GM10266 (cell line): Measurements from ENCODE around the gene NUCKS1.
A peak's percentile ranks its signal among the peaks of the same experiment; 100 is the strongest.

Experiments
- DNase-seq: peaks from one replicate; pipeline ENCODE4 v3.0.0; 2012; ENCODE audit errors: extremely low spot score
- TF ChIP-seq, protein P1 (sequence below): IDR thresholded peaks from 2 replicates; pipeline ENCODE4 v1.5.1; 2012; ENCODE audit warnings: mild to moderate bottlenecking, low read depth; ENCODE audit not compliant: control insufficient read depth, insufficient read depth; ENCODE audit errors: missing control alignments

NUCKS1 gene

DNA sequence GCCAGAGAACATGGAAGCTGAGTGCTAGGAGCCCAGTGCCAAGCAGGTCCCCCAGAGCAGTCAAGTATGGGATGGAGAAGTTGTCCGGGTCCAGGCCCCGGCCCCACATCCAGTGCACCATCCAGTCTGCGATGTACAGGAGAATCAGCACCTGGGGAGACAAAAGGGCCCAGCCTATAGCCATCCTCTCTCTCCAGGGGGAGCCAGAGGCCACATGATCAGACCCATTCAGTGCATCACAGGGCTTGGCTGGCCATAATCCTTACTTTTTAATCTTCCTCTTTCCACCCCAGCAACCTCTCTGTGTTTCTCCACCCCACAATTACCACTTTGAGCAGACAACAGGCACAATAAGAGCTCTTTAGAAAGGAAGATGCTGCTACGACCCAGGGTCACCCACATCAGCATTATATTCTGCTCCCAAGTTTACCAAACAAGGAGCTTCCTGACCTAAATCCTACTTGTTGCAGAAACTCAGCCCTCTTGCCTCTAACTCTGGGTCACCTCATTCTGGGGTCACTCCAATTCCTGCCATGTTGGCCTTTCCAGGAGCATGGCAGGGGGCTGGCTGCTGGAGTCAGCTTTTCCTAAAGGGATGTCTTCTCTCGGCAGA is 41.7 kb upstream of the NUCKS1 start:
- TF ChIP-seq, protein P1, sequence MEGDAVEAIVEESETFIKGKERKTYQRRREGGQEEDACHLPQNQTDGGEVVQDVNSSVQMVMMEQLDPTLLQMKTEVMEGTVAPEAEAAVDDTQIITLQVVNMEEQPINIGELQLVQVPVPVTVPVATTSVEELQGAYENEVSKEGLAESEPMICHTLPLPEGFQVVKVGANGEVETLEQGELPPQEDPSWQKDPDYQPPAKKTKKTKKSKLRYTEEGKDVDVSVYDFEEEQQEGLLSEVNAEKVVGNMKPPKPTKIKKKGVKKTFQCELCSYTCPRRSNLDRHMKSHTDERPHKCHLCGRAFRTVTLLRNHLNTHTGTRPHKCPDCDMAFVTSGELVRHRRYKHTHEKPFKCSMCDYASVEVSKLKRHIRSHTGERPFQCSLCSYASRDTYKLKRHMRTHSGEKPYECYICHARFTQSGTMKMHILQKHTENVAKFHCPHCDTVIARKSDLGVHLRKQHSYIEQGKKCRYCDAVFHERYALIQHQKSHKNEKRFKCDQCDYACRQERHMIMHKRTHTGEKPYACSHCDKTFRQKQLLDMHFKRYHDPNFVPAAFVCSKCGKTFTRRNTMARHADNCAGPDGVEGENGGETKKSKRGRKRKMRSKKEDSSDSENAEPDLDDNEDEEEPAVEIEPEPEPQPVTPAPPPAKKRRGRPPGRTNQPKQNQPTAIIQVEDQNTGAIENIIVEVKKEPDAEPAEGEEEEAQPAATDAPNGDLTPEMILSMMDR = peak; percentile 92
- peak; percentile 74 for DNase-seq

DNA sequence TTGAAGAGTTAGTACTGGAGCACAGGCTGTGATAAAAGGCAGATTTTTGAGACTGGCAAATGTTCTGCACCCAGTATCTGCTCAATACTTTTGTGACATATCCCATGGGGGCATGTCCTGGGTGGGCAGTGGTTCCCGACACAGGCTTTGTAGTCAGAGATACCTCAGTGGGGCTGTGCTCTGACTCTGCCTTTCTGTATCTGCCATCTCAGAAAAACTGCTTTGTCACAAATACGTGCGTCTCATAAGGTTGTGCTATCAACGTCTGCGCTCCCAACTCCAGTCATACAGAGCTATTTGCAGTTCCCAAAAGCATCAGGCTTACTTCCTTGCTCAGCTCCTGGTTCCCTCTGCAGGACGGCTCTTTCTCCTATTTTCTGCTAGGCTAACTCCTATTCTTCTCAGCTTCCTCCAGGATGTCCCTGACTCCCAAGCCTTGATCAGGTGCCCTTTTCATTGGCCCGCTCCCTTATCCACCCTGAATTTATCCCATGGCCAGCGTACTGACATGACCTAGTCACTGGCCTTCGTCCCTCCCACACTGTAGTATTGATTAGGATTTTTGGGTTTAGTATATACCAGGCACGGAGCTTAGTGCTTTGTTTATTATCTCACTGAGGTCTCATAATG is 37.4 kb upstream of the NUCKS1 start:
- TF ChIP-seq, protein P1 = no peak
- DNase-seq = no peak

DNA sequence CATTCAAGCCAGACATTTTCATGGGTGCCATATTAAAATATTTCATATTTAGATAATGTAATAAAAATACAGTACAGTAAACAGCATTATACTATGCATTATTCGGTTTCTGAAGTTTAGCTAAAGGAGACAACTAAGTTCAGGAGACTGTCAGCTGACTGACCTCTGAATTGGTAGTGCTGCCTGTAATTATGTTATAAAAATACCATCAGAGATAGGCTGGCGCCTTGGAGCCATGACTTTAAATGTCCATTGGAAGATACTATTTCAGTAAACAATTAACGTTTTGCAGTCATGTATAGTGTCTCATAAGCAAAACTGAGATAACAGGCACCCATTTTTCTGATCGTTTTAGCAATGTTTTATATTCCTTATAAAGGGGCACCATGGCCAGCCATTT is 36.6 kb upstream of the NUCKS1 start:
- no peak for DNase-seq
- TF ChIP-seq, protein P1 = no peak

DNA sequence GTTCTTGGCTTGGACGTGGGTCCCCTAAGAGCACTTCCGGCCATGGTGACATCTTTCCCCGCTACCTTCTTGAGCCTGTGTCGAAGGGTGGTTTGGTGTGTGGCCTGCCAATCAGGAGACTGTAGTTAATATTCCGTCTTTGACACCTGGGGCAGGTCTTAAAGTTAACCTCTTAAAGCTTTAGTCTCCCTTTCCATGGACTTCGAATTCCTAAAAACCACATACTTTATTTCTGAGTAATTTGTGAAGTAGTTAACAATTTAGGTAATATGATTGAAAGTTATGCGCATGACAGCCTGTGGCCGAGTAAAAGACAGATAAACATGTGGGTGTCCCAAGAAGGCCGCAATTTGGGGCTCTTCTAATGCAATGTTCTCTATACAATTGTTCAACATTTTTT is 35.5 kb upstream of the NUCKS1 start:
- TF ChIP-seq, protein P1 = no peak
- DNase-seq = no peak

DNA sequence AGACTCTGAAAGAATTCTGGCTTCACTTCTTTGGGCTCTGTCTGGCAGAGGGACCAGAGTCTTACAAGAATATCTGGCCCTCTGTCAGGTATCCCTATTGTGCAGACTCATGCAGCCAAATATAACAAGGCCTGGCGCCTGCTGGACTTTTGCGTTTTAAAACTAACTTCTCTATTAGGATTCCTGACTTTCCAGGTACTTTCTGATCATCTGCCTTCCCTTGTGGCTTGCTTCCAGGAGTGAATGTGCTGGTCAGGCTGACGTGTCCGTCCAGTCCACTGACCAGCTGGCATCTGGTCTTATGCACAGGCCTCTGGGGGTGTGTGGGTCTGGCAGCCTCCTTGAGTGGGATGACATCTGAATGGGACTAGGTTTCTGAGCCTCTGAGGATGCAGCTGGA is 33.9 kb upstream of the NUCKS1 start:
- TF ChIP-seq, protein P1 = no peak

DNA sequence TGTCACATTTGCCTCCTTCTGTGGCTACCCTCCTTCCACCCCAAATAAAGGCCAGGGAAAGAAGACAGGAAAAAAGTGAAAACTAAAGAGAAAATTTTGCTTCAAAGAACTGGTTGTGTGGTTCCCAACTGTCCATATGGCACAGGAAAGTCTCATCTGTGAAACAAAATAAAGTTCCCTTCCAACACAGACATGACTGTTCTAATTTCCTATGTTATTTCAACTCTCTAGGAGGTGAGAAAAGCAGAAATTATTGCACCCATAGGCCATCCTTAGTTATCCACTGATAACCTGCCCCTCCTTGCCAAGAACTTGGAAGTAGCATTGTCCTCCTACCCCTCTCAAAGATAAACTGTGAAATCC is 33.4 kb upstream of the NUCKS1 start:
- TF ChIP-seq, protein P1 = no peak
- no peak for DNase-seq

More for the DNA sequence above, 33.9 kb upstream of the NUCKS1 start:
- DNase-seq = no peak

DNA sequence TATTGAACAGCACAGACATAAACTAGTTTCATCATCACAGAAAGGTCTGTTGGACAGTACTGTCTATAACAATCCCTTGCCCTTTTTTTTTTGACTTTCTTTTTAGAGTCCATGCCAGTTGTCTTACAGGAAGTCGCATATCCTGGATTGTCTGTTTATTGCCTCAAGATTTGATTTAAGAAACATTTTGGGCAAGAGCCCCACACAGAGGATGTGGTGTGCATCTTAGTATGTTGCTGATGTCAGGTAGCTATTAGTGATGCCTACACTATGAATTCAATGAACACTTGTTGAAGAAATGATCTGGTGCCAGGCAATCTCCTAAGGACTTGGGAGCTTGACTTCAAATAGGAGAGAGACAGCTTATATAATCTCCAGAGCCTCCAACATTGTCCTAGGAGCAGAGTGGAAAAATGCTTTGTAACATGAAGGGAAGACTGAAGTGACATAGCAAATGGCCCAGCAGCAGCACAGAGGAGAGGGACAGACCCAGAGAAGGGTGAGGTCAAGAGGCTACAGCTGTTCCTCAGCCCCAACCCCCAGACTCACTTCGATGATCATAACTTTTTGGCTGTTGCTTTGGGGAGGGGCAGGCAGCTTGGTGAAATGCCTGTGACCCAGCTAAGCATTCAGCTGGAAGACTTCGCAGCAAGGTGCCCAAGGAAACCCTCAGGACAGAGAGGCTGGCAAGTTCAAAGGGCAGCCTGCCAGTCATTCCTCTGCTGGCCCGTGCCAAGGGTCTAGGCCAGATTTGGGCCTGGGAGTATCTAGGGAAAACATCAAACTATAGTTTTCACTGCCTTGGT is 32.8 kb upstream of the NUCKS1 start:
- TF ChIP-seq, protein P1 = no peak
- no peak for DNase-seq
